Gastrocnemius medialis (tissue), 4 donors: Measurements from ENCODE around the gene STOML3. TPM values are rescaled to one million over a fixed set of nuclear protein-coding genes. Genes with fewer than 3 reads are reported as not detected.

Experiments used
- ATAC-seq, 2 donors: fragments of 150-250 bp; one replicate each; pipeline ENCODE4 v1.9.1; 2016
- DNase-seq, 2 donors: peaks; one replicate each; pipeline ENCODE4 v3.0.0-alpha.2; 2019
- H3K27ac ChIP-seq, 4 donors: fragments of 200-600 bp; sonication (generic); 1 replicate in 1 of 4; 2 replicates in 3 of 4; pipeline ENCODE4 v1.5.1; 2016 to 2018; ENCODE audit warnings: mild to moderate bottlenecking in 2 of 4, moderate library complexity in 1 of 4
- H3K27me3 ChIP-seq, 3 donors: fragments of 200-600 bp; sonication (generic) in 2 of 3; 1 replicate in 1 of 3; 2 replicates in 2 of 3; pipeline versions ENCODE4 v1.5.1 to v1.6.0; 2016 to 2019; ENCODE audit warnings: mild to moderate bottlenecking in 1 of 3, moderate library complexity in 1 of 3
- H3K36me3 ChIP-seq, 2 donors: fragments of 200-600 bp; sonication (generic) in 1 of 2; one replicate each; pipeline ENCODE4 v1.5.1; 2017 to 2018
- H3K4me1 ChIP-seq, 2 donors: fragments of 200-600 bp; sonication (generic) in 1 of 2; one replicate each; pipeline ENCODE4 v1.5.1; 2016 to 2017; ENCODE audit warnings: mild to moderate bottlenecking in 2 of 2
- H3K4me3 ChIP-seq, 4 donors: fragments of 200-600 bp; sonication (generic) in 3 of 4; 1 replicate in 1 of 4; 2 replicates in 3 of 4; pipeline ENCODE4 v1.5.1; 2016 to 2019; ENCODE audit warnings: mild to moderate bottlenecking in 2 of 4
- H3K9me3 ChIP-seq, 3 donors: fragments of 200-600 bp; sonication (generic) in 2 of 3; 1 replicate in 1 of 3; 2 replicates in 2 of 3; pipeline ENCODE4 v1.5.1; 2016 to 2019
- CTCF ChIP-seq, 5 experiments: fragments of 450-650 bp in 3 of 5; fragments of 200-600 bp in 2 of 5; sonication (generic) in 2 of 5; IDR thresholded peaks in 4 of 5; conservative IDR thresholded peaks in 1 of 5; 1 replicate in 4 of 5; 2 replicates in 1 of 5; pipeline ENCODE4 v1.5.1; 2016 to 2019; ENCODE audit warnings: antibody characterized with exemption in 5 of 5, mild to moderate bottlenecking in 3 of 5, moderate library complexity in 3 of 5
- POLR2A ChIP-seq, 2 donors: fragments of 450-650 bp; IDR thresholded peaks; one replicate each; pipeline ENCODE4 v1.6.1; 2017; ENCODE audit warnings: antibody characterized with exemption in 2 of 2, mild to moderate bottlenecking in 2 of 2, moderate library complexity in 2 of 2
- in situ Hi-C, 4 donors: fragments of 200-750 bp; cut with MboI; loops; one replicate each; pipeline versions ENCODE4 v1.15.0 to v1.8.0; 2017; ENCODE audit warnings: low sequenced_read_pairs in 4 of 4
- intact Hi-C: fragments of 100-400 bp; cut with DNase I; formaldehyde crosslinking; loops from one replicate; pipeline ENCODE4 v1.15.1; 2023; ENCODE audit warnings: low total_unique reads
- total RNA-seq, 4 donors: library from RNA; depleted of rRNA; stranded (reverse); fragments of >200 nt; gene quantifications; one replicate each; pipeline versions ENCODE4 v1.1.0 to v1.2.3, GENCODE V29; 2016

The STOML3 gene
- total RNA-seq, 4 donors from 2014 or later = not detected

- no peak for TF ChIP-seq CTCF (IDR thresholded peaks at IDR 0.05 in 4 of 5, conservative IDR thresholded peaks at IDR 0.05 in 1 of 5)
- no peak for TF ChIP-seq POLR2A (IDR thresholded peaks at IDR 0.05)
- no peak for ATAC-seq
- no peaks in the 10 kb centered on the region for H3K36me3 ChIP-seq
These were observed 21.4 kb downstream of the STOML3 start for GRCh38 chr13:38969187-38969586.

GRCh38 chr13:38967446-38967845, 23.2 kb downstream of the STOML3 start:
- TF ChIP-seq CTCF (IDR thresholded peaks at IDR 0.05 in 4 of 5, conservative IDR thresholded peaks at IDR 0.05 in 1 of 5) (no peak), POLR2A (IDR thresholded peaks at IDR 0.05) (no peak)
- DNase-seq = no peak
- Histone ChIP-seq H3K36me3 (no peaks in the 10 kb centered on the region), H3K27me3 (no peaks in the 10 kb centered on the region), H3K4me3 (no peak overlapping the region), H3K9me3 (no peaks in the 10 kb centered on the region), H3K27ac (no peak overlapping the region), H3K4me1 (no peaks in the 10 kb centered on the region)
- no peak for ATAC-seq
- in situ Hi-C loops (no loop called here), intact Hi-C loops (no loop called here)

More at GRCh38 chr13:38969187-38969586, 21.4 kb downstream of the STOML3 start:
- H3K27me3 ChIP-seq = no peaks in the 10 kb centered on the region
- H3K9me3 ChIP-seq = no peaks in the 10 kb centered on the region
- no peak for DNase-seq
- intact Hi-C loops (no loop called here), in situ Hi-C loops (no loop called here)
- no peak overlapping the region for H3K4me3 ChIP-seq
- H3K4me1 ChIP-seq = no peaks in the 10 kb centered on the region
- no peak overlapping the region for H3K27ac ChIP-seq

- DNase-seq (no peak), ATAC-seq (no peak)
- Histone ChIP-seq H3K27ac (no peak overlapping the region), H3K4me3 (no peak overlapping the region), H3K4me1 (no peaks in the 10 kb centered on the region), H3K27me3 (no peaks in the 10 kb centered on the region), H3K36me3 (no peaks in the 10 kb centered on the region), H3K9me3 (no peaks in the 10 kb centered on the region)
- intact Hi-C loops = no loop called here
- TF ChIP-seq POLR2A (IDR thresholded peaks at IDR 0.05) = no peak
- TF ChIP-seq CTCF (IDR thresholded peaks at IDR 0.05 in 4 of 5, conservative IDR thresholded peaks at IDR 0.05 in 1 of 5) = no peak
- in situ Hi-C loops = no loop called here
These were observed 25.4 kb downstream of the STOML3 start for GRCh38 chr13:38965281-38965680.

- no peaks in the 10 kb centered on the region for H3K4me1 ChIP-seq
- DNase-seq = no peak
- no peak overlapping the region for H3K27ac ChIP-seq
- TF ChIP-seq POLR2A (IDR thresholded peaks at IDR 0.05) = no peak
- no peak for ATAC-seq
- H3K4me3 ChIP-seq = no peak overlapping the region
- in situ Hi-C loops = no loop called here
- intact Hi-C loops = no loop called here
- no peaks in the 10 kb centered on the region for H3K36me3 ChIP-seq
- no peaks in the 10 kb centered on the region for H3K27me3 ChIP-seq
- H3K9me3 ChIP-seq = no peaks in the 10 kb centered on the region
These were observed 30.5 kb downstream of the STOML3 start for GRCh38 chr13:38960175-38960574.

- intact Hi-C loops = no loop called here
- TF ChIP-seq POLR2A (IDR thresholded peaks at IDR 0.05) = no peak
- TF ChIP-seq CTCF (IDR thresholded peaks at IDR 0.05 in 4 of 5, conservative IDR thresholded peaks at IDR 0.05 in 1 of 5) = no peak
These were observed 32.6 kb downstream of the STOML3 start for GRCh38 chr13:38957794-38958592.

More at GRCh38 chr13:38957794-38958592, 32.6 kb downstream of the STOML3 start:
- H3K4me3 ChIP-seq = no peak overlapping the region
- in situ Hi-C loops = no loop called here
- DNase-seq (no peak), ATAC-seq (no peak)
- H3K27ac ChIP-seq = no peak overlapping the region
- H3K9me3 ChIP-seq = no peaks in the 10 kb centered on the region
- no peaks in the 10 kb centered on the region for H3K27me3 ChIP-seq
- no peaks in the 10 kb centered on the region for H3K36me3 ChIP-seq
- no peaks in the 10 kb centered on the region for H3K4me1 ChIP-seq
